Measurements from ENCODE around the gene PARD3. TPM values are rescaled to one million over a fixed set of nuclear protein-coding genes. Genes with fewer than 3 reads are reported as not detected.
"Not testable (repeated sequence)": the region's sequence is repeated elsewhere in the genome, so short reads cannot be mapped to it uniquely, and the experiment has no call there.

PARD3 gene
- total RNA-seq, 1 experiment from 2014 or later = 154 TPM

- Histone ChIP-seq H3K9me2 (replicated peaks; ENCODE audit: low read length) (no peaks in the 10 kb centered on the region), H2AFZ (ENCODE audit: low read length) (no peak overlapping the region), H3K79me2 (ENCODE audit: low read length) (peaks cover 93% of the 10 kb centered on the region), H3F3A (ENCODE audit: low read length, unreplicated experiment) (peaks cover 9% of the 10 kb centered on the region), H3K4me3 (ENCODE audit: low read length) (peak overlapping the region; percentile 15; the same call in 1 of the 2 replicates), H3K27me3 (ENCODE audit: low read length) (no peaks in the 10 kb centered on the region), H3K9me3 (ENCODE audit: low read length) (no peaks in the 10 kb centered on the region), H3K4me2 (ENCODE audit: low read length) (peak overlapping the region; percentile 53), H3K36me3 (ENCODE audit: low read depth, low read length) (no peaks in the 10 kb centered on the region), H3K4me1 (ENCODE audit: insufficient read depth, low read length) (peaks cover 62% of the 10 kb centered on the region), H3K9ac (ENCODE audit: low read length) (no peak overlapping the region), H3K27ac (ENCODE audit: low read length) (peak overlapping the region; percentile 25), H4K20me1 (ENCODE audit: low read length) (peaks cover 38% of the 10 kb centered on the region)
- DNase-seq = peak; percentile 100
- ChIA-PET CTCF (interaction anchor here (1.0 to 1.5 kb wide), 3 partner anchors 13 to 44 kb away, joined by 3 to 7 read pairs (median 4); no protein-coding TSS in a partner anchor), POLR2A (ENCODE audit: unreplicated experiment) (interaction anchor here (0.6 kb wide), 1 partner anchor 588 kb away, joined by 3 read pairs; no protein-coding TSS in a partner anchor)
- peak; percentile 83 for ATAC-seq
- intact Hi-C loops (cut with micrococcal nuclease) = loop anchor here (1.0 kb wide), 2 partner anchors 11 kb away; no protein-coding TSS in a partner anchor
- no TSS peak for BruUV-seq (replicated peaks)
- TF ChIP-seq EZH2 (IDR thresholded peaks at IDR 0.05; ENCODE audit: low read length, unreplicated experiment) (no peak), EZH2phosphoT487 (IDR thresholded peaks at IDR 0.05; ENCODE audit: borderline replicate concordance, low read length) (no peak)
- TF ChIP-seq, protein P1, sequence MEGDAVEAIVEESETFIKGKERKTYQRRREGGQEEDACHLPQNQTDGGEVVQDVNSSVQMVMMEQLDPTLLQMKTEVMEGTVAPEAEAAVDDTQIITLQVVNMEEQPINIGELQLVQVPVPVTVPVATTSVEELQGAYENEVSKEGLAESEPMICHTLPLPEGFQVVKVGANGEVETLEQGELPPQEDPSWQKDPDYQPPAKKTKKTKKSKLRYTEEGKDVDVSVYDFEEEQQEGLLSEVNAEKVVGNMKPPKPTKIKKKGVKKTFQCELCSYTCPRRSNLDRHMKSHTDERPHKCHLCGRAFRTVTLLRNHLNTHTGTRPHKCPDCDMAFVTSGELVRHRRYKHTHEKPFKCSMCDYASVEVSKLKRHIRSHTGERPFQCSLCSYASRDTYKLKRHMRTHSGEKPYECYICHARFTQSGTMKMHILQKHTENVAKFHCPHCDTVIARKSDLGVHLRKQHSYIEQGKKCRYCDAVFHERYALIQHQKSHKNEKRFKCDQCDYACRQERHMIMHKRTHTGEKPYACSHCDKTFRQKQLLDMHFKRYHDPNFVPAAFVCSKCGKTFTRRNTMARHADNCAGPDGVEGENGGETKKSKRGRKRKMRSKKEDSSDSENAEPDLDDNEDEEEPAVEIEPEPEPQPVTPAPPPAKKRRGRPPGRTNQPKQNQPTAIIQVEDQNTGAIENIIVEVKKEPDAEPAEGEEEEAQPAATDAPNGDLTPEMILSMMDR (conservative IDR thresholded peaks at IDR 0.05; ENCODE audit: low read depth, low read length) = no peak
Observed at GRCh38 chr10:34710391-34710751, 104.7 kb downstream of the PARD3 start.

DNA sequence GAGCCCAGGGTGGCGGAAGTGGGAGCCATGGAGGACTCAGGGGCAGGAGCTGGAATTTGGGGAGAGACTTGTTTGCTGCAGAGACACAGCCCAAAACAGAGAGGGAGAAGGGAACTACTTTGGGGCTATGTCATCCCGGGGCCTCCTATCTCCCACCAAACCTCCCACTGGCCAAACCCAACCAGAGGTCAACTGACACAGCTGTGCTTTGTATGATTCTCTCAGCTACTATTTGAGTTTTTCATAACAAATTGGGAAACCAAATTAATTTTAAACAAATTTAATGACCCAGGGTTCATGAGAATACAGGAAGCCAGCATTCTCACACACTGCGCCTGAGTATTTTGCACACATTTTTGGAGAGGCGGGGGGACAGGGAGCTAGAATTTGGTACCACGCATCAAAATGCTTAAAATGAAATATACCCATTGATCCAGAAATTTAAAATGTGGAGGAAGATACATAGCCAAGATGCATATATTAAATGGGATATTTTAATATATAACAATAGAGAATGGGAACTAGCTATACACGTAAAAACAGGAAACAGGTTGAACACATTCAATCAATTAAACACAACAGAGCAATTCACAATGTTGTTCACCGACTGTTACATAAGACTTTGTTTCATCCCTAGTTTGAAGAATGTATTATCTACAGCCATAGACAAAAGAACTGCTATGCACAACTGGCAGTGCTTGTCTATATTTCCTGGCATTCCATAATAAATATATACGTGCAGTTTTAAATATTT, 105.3 kb downstream of the PARD3 start:
- intact Hi-C loops (cut with micrococcal nuclease) = loop anchor here (1.0 kb wide), 2 partner anchors 11 kb away; no protein-coding TSS in a partner anchor
- Histone ChIP-seq H3K79me2 (ENCODE audit: low read length) (peaks cover 93% of the 10 kb centered on the region), H3K4me1 (ENCODE audit: insufficient read depth, low read length) (peaks cover 67% of the 10 kb centered on the region), H3K4me3 (ENCODE audit: low read length) (no peak overlapping the region), H3K9ac (ENCODE audit: low read length) (no peak overlapping the region), H3K27ac (ENCODE audit: low read length) (peak overlapping the region; percentile 25), H3K27me3 (ENCODE audit: low read length) (no peaks in the 10 kb centered on the region), H4K20me1 (ENCODE audit: low read length) (peaks cover 40% of the 10 kb centered on the region), H3K9me2 (replicated peaks; ENCODE audit: low read length) (no peaks in the 10 kb centered on the region), H3K36me3 (ENCODE audit: low read depth, low read length) (no peaks in the 10 kb centered on the region), H3K4me2 (ENCODE audit: low read length) (peak overlapping the region; percentile 53), H3K9me3 (ENCODE audit: low read length) (no peaks in the 10 kb centered on the region), H2AFZ (ENCODE audit: low read length) (no peak overlapping the region), H3F3A (ENCODE audit: low read length, unreplicated experiment) (peaks cover 9% of the 10 kb centered on the region)
- TSS peak; percentile 16 for BruUV-seq (replicated peaks)
- POLR2A ChIA-PET (ENCODE audit: unreplicated experiment) = no interaction called here
- TF ChIP-seq EZH2phosphoT487 (IDR thresholded peaks at IDR 0.05; ENCODE audit: borderline replicate concordance, low read length) (no peak), EZH2 (IDR thresholded peaks at IDR 0.05; ENCODE audit: low read length, unreplicated experiment) (no peak)
- TF ChIP-seq, protein P1 (conservative IDR thresholded peaks at IDR 0.05; ENCODE audit: low read depth, low read length) = no peak
- DNase-seq = no peak
- CTCF ChIA-PET = interaction anchor here (1.0 to 1.5 kb wide), 2 partner anchors 14 to 44 kb away, joined by 3 to 7 read pairs; no protein-coding TSS in a partner anchor
- ATAC-seq = peak; percentile 19

DNA sequence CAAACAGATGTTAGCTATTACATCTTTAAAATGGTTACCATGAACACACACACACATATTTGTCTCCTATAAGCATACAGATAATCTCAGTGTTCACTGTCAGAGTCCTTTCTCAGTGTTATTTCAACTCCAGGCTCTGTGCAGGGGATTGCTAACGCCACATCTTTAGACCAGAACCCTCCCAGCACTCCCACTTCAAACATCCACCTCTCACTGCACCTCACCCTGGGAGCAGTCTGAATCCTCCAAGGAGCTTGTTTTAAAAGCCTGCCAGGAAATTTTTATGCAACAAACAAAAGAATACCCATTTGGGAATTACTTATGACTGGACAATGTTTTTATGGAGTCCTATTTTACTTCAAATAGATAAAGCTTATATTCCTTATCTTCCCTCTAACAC, 107.4 kb downstream of the PARD3 start:
- no peak overlapping the region for H3K4me3 ChIP-seq (ENCODE audit: low read length)
- CTCF ChIA-PET = no interaction called here
- no peak overlapping the region for H3K27ac ChIP-seq (ENCODE audit: low read length)
- H3K27me3 ChIP-seq (ENCODE audit: low read length) = no peaks in the 10 kb centered on the region
- TF ChIP-seq EZH2phosphoT487 (IDR thresholded peaks at IDR 0.05; ENCODE audit: borderline replicate concordance, low read length) (no peak), EZH2 (IDR thresholded peaks at IDR 0.05; ENCODE audit: low read length, unreplicated experiment) (no peak)
- TF ChIP-seq, protein P1 (conservative IDR thresholded peaks at IDR 0.05; ENCODE audit: low read depth, low read length) = no peak
- H3K9me3 ChIP-seq (ENCODE audit: low read length) = no peaks in the 10 kb centered on the region
- intact Hi-C loops (cut with micrococcal nuclease) = no loop called here
- BruUV-seq (replicated peaks) = no TSS peak
- H2AFZ ChIP-seq (ENCODE audit: low read length) = no peak overlapping the region
- POLR2A ChIA-PET (ENCODE audit: unreplicated experiment) = interaction anchor here (0.6 kb wide), 2 partner anchors 141 to 249 kb away, joined by 4 to 6 read pairs; no protein-coding TSS in a partner anchor
- H3F3A ChIP-seq (ENCODE audit: low read length, unreplicated experiment) = peaks cover 4% of the 10 kb centered on the region
- no peak for DNase-seq
- ATAC-seq = no peak
- H4K20me1 ChIP-seq (ENCODE audit: low read length) = peaks cover 31% of the 10 kb centered on the region; the same call in 1 of the 2 replicates
- H3K79me2 ChIP-seq (ENCODE audit: low read length) = peaks cover 96% of the 10 kb centered on the region
- no peak overlapping the region for H3K9ac ChIP-seq (ENCODE audit: low read length)
- H3K36me3 ChIP-seq (ENCODE audit: low read depth, low read length) = no peaks in the 10 kb centered on the region
- no peaks in the 10 kb centered on the region for H3K9me2 ChIP-seq (replicated peaks; ENCODE audit: low read length)
- no peak overlapping the region for H3K4me2 ChIP-seq (ENCODE audit: low read length)
- H3K4me1 ChIP-seq (ENCODE audit: insufficient read depth, low read length) = peaks cover 50% of the 10 kb centered on the region

GRCh38 chr10:34706992-34707391, 108.1 kb downstream of the PARD3 start:
- DNase-seq; H3K9me3 ChIP-seq (ENCODE audit: low read length); intact Hi-C loops (cut with micrococcal nuclease); H3K27ac ChIP-seq (ENCODE audit: low read length); H3K9me2 ChIP-seq (replicated peaks; ENCODE audit: low read length); BruUV-seq (replicated peaks); H3K9ac ChIP-seq (ENCODE audit: low read length); H3K4me2 ChIP-seq (ENCODE audit: low read length); H3K4me3 ChIP-seq (ENCODE audit: low read length); H3K27me3 ChIP-seq (ENCODE audit: low read length); POLR2A ChIA-PET (ENCODE audit: unreplicated experiment); H3F3A ChIP-seq (ENCODE audit: low read length, unreplicated experiment); ATAC-seq; CTCF ChIA-PET; H3K36me3 ChIP-seq (ENCODE audit: low read depth, low read length); H2AFZ ChIP-seq (ENCODE audit: low read length): not testable (repeated sequence)
- peaks cover 94% of the 10 kb centered on the region for H3K79me2 ChIP-seq (ENCODE audit: low read length)
- peaks cover 46% of the 10 kb centered on the region for H3K4me1 ChIP-seq (ENCODE audit: insufficient read depth, low read length)
- peaks cover 25% of the 10 kb centered on the region; the same call in 1 of the 2 replicates for H4K20me1 ChIP-seq (ENCODE audit: low read length)
